ENCODE results near the gene EAF1. TPM values are rescaled to one million over a fixed set of nuclear protein-coding genes. Genes with fewer than 3 reads are reported as not detected.

EAF1 gene
- total and polyA plus RNA-seq, 2 experiments from 2014 or later: 9.4 to 45.4 TPM

DNA sequence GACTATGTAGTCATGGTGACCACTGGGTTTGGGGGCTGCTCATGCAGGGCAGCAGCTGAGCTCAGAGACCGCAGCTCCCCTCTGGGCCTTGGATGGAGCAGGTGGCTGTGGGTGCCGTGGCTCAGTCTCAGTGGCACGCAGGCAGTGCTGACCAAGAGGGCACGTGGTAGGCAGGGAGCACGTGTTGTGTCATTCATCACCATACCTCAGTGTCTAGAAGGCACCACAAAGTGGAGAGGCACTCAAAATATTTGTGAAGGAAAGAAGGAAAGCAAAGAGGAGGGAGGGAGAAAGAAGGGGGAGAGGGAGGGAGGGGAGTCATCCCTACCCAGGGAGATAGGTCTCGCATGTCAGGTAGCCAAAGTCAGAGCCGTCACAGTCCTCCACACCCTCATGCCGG lies 26.1 kb downstream of the EAF1 start:
- H3K36me3 Mint-ChIP-seq (ENCODE audit: low read depth): no peaks in the 10 kb centered on the region; the same call in 2 of the 3 replicates

More for the DNA sequence above, 26.1 kb downstream of the EAF1 start:
- no peaks in the 10 kb centered on the region for H3K79me2 ChIP-seq (replicated peaks; ENCODE audit: insufficient read depth)
- no peaks in the 10 kb centered on the region for H4K20me1 ChIP-seq (replicated peaks; ENCODE audit: insufficient read depth)
- H2AFZ ChIP-seq: no peak overlapping the region
- no peak overlapping the region for H3K4me3 ChIP-seq
- no peak for ATAC-seq
- no peak overlapping the region for H3K4me2 ChIP-seq
- H3K9me2 ChIP-seq (ENCODE audit: insufficient read depth): no peaks in the 10 kb centered on the region
- H3K27ac Mint-ChIP-seq: no peak overlapping the region
- peaks cover 2% of the 10 kb centered on the region for H3K27me3 Mint-ChIP-seq (ENCODE audit: insufficient read depth, low read depth, poor library complexity)
- H3K9me3 Mint-ChIP-seq: no peaks in the 10 kb centered on the region
- no peak for DNase-seq (ENCODE audit: low spot score)
- no peaks in the 10 kb centered on the region for H3K27me3 ChIP-seq (ENCODE audit: insufficient read depth)
- H3F3A ChIP-seq (replicated peaks; ENCODE audit: low read depth): no peaks in the 10 kb centered on the region
- H3K4me1 ChIP-seq (ENCODE audit: insufficient read depth): no peaks in the 10 kb centered on the region
- no peak overlapping the region for H3K27ac ChIP-seq (ENCODE audit: low read depth)
- TF ChIP-seq, protein P1, sequence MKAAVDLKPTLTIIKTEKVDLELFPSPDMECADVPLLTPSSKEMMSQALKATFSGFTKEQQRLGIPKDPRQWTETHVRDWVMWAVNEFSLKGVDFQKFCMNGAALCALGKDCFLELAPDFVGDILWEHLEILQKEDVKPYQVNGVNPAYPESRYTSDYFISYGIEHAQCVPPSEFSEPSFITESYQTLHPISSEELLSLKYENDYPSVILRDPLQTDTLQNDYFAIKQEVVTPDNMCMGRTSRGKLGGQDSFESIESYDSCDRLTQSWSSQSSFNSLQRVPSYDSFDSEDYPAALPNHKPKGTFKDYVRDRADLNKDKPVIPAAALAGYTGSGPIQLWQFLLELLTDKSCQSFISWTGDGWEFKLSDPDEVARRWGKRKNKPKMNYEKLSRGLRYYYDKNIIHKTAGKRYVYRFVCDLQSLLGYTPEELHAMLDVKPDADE (IDR thresholded peaks at IDR 0.05): no peak
- TF ChIP-seq EZH2phosphoT487 (IDR thresholded peaks at IDR 0.05; ENCODE audit: unreplicated experiment) (no peak), CREB1 (CRISPR knock-in tag; IDR thresholded peaks at IDR 0.05; ENCODE audit: low read depth) (no peak), ZNF331 (CRISPR knock-in tag; IDR thresholded peaks at IDR 0.05; ENCODE audit: low read depth) (no peak), EZH2 (IDR thresholded peaks at IDR 0.05; ENCODE audit: low read depth, unreplicated experiment) (no peak), POLR2AphosphoS5 (IDR thresholded peaks at IDR 0.05; ENCODE audit: low read depth) (no peak), NANOG (IDR thresholded peaks at IDR 0.05; ENCODE audit: borderline replicate concordance) (no peak), ZNF114 (CRISPR knock-in tag; IDR thresholded peaks at IDR 0.05) (no peak), JUNB (IDR thresholded peaks at IDR 0.05; ENCODE audit: unreplicated experiment) (no peak), STAT1 (IDR thresholded peaks at IDR 0.05; ENCODE audit: unreplicated experiment) (no peak)
- TF ChIP-seq, protein P2, sequence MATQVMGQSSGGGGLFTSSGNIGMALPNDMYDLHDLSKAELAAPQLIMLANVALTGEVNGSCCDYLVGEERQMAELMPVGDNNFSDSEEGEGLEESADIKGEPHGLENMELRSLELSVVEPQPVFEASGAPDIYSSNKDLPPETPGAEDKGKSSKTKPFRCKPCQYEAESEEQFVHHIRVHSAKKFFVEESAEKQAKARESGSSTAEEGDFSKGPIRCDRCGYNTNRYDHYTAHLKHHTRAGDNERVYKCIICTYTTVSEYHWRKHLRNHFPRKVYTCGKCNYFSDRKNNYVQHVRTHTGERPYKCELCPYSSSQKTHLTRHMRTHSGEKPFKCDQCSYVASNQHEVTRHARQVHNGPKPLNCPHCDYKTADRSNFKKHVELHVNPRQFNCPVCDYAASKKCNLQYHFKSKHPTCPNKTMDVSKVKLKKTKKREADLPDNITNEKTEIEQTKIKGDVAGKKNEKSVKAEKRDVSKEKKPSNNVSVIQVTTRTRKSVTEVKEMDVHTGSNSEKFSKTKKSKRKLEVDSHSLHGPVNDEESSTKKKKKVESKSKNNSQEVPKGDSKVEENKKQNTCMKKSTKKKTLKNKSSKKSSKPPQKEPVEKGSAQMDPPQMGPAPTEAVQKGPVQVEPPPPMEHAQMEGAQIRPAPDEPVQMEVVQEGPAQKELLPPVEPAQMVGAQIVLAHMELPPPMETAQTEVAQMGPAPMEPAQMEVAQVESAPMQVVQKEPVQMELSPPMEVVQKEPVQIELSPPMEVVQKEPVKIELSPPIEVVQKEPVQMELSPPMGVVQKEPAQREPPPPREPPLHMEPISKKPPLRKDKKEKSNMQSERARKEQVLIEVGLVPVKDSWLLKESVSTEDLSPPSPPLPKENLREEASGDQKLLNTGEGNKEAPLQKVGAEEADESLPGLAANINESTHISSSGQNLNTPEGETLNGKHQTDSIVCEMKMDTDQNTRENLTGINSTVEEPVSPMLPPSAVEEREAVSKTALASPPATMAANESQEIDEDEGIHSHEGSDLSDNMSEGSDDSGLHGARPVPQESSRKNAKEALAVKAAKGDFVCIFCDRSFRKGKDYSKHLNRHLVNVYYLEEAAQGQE (IDR thresholded peaks at IDR 0.05; ENCODE audit: unreplicated experiment): no peak
- TF ChIP-seq, protein P3, sequence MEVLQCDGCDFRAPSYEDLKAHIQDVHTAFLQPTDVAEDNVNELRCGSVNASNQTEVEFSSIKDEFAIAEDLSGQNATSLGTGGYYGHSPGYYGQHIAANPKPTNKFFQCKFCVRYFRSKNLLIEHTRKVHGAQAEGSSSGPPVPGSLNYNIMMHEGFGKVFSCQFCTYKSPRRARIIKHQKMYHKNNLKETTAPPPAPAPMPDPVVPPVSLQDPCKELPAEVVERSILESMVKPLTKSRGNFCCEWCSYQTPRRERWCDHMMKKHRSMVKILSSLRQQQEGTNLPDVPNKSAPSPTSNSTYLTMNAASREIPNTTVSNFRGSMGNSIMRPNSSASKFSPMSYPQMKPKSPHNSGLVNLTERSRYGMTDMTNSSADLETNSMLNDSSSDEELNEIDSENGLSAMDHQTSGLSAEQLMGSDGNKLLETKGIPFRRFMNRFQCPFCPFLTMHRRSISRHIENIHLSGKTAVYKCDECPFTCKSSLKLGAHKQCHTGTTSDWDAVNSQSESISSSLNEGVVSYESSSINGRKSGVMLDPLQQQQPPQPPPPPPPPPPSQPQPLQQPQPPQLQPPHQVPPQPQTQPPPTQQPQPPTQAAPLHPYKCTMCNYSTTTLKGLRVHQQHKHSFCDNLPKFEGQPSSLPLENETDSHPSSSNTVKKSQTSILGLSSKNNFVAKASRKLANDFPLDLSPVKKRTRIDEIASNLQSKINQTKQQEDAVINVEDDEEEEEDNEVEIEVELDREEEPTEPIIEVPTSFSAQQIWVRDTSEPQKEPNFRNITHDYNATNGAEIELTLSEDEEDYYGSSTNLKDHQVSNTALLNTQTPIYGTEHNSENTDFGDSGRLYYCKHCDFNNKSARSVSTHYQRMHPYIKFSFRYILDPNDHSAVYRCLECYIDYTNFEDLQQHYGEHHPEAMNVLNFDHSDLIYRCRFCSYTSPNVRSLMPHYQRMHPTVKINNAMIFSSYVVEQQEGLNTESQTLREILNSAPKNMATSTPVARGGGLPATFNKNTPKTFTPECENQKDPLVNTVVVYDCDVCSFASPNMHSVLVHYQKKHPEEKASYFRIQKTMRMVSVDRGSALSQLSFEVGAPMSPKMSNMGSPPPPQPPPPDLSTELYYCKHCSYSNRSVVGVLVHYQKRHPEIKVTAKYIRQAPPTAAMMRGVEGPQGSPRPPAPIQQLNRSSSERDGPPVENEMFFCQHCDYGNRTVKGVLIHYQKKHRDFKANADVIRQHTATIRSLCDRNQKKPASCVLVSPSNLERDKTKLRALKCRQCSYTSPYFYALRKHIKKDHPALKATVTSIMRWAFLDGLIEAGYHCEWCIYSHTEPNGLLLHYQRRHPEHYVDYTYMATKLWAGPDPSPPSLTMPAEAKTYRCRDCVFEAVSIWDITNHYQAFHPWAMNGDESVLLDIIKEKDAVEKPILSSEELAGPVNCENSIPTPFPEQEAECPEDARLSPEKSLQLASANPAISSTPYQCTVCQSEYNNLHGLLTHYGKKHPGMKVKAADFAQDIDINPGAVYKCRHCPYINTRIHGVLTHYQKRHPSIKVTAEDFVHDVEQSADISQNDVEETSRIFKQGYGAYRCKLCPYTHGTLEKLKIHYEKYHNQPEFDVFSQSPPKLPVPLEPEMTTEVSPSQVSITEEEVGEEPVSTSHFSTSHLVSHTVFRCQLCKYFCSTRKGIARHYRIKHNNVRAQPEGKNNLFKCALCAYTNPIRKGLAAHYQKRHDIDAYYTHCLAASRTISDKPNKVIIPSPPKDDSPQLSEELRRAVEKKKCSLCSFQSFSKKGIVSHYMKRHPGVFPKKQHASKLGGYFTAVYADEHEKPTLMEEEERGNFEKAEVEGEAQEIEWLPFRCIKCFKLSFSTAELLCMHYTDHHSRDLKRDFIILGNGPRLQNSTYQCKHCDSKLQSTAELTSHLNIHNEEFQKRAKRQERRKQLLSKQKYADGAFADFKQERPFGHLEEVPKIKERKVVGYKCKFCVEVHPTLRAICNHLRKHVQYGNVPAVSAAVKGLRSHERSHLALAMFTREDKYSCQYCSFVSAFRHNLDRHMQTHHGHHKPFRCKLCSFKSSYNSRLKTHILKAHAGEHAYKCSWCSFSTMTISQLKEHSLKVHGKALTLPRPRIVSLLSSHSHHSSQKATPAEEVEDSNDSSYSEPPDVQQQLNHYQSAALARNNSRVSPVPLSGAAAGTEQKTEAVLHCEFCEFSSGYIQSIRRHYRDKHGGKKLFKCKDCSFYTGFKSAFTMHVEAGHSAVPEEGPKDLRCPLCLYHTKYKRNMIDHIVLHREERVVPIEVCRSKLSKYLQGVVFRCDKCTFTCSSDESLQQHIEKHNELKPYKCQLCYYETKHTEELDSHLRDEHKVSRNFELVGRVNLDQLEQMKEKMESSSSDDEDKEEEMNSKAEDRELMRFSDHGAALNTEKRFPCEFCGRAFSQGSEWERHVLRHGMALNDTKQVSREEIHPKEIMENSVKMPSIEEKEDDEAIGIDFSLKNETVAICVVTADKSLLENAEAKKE (CRISPR knock-in tag; IDR thresholded peaks at IDR 0.05): no peak
- TF ChIP-seq, protein P4, sequence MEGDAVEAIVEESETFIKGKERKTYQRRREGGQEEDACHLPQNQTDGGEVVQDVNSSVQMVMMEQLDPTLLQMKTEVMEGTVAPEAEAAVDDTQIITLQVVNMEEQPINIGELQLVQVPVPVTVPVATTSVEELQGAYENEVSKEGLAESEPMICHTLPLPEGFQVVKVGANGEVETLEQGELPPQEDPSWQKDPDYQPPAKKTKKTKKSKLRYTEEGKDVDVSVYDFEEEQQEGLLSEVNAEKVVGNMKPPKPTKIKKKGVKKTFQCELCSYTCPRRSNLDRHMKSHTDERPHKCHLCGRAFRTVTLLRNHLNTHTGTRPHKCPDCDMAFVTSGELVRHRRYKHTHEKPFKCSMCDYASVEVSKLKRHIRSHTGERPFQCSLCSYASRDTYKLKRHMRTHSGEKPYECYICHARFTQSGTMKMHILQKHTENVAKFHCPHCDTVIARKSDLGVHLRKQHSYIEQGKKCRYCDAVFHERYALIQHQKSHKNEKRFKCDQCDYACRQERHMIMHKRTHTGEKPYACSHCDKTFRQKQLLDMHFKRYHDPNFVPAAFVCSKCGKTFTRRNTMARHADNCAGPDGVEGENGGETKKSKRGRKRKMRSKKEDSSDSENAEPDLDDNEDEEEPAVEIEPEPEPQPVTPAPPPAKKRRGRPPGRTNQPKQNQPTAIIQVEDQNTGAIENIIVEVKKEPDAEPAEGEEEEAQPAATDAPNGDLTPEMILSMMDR (conservative IDR thresholded peaks at IDR 0.05; ENCODE audit: low read depth in 2 of 2): no peak
- H3K4me1 Mint-ChIP-seq: no peaks in the 10 kb centered on the region
- no peaks in the 10 kb centered on the region for H3K36me3 ChIP-seq (ENCODE audit: insufficient read depth)
- no peak overlapping the region for H3K4me3 Mint-ChIP-seq
